ENCODE data around the gene IDH1. TPM values are rescaled to one million over a fixed set of nuclear protein-coding genes. Genes with fewer than 3 reads are reported as not detected.
"Not testable (repeated sequence)": the region's sequence is repeated elsewhere in the genome, so short reads cannot be mapped to it uniquely, and the experiment has no call there.

IDH1 gene
- total RNA-seq, 1 experiment from 2014 or later: 50.2 TPM

DNA sequence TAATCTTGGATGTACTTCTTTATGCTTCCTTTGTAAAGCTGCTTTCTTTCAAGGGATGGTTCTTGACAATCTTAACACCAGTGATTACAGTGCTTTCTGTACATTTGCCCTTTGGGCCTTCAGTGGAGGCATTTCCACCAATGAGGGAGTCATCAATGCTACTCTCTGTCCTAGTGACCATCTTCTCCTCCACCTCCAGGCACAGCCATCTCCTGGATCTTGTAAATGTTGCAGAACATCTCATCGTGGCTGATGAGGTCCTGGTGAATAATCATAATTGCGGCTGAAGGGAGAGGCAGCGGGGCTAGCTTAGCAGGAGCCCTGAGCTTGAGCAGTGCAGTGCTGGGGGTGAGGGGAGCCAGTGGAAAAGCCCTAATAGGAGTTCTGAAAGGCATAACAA lies 32.5 kb downstream of the IDH1 start:
- ChIA-PET CTCF (interaction anchor here (1.1 to 1.6 kb wide), 2 partner anchors 32 to 47 kb away, joined by 3 to 11 read pairs; no protein-coding TSS in a partner anchor), POLR2A (no interaction called here)
- Mint-ChIP-seq H3K9me3 (ENCODE audit: unreplicated experiment) (no peaks in the 10 kb centered on the region), H3K4me1 (ENCODE audit: insufficient read depth, unreplicated experiment) (peaks cover 13% of the 10 kb centered on the region), H3K27ac (ENCODE audit: low read depth, unreplicated experiment) (no peak overlapping the region), H3K27me3 (ENCODE audit: insufficient read depth, unreplicated experiment) (no peaks in the 10 kb centered on the region), H3K4me3 (ENCODE audit: unreplicated experiment) (no peak overlapping the region), H3K36me3 (ENCODE audit: insufficient read depth, unreplicated experiment) (no peaks in the 10 kb centered on the region)
- BruUV-seq (replicated peaks): no TSS peak
- DNase-seq (ENCODE audit: unreplicated experiment): peak; percentile 24
- intact Hi-C loops (cut with micrococcal nuclease): no loop called here
- TF ChIP-seq, protein P1, sequence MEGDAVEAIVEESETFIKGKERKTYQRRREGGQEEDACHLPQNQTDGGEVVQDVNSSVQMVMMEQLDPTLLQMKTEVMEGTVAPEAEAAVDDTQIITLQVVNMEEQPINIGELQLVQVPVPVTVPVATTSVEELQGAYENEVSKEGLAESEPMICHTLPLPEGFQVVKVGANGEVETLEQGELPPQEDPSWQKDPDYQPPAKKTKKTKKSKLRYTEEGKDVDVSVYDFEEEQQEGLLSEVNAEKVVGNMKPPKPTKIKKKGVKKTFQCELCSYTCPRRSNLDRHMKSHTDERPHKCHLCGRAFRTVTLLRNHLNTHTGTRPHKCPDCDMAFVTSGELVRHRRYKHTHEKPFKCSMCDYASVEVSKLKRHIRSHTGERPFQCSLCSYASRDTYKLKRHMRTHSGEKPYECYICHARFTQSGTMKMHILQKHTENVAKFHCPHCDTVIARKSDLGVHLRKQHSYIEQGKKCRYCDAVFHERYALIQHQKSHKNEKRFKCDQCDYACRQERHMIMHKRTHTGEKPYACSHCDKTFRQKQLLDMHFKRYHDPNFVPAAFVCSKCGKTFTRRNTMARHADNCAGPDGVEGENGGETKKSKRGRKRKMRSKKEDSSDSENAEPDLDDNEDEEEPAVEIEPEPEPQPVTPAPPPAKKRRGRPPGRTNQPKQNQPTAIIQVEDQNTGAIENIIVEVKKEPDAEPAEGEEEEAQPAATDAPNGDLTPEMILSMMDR (IDR thresholded peaks at IDR 0.05; ENCODE audit: unreplicated experiment): no peak

- POLR2A ChIA-PET; H3K27ac Mint-ChIP-seq (ENCODE audit: low read depth, unreplicated experiment); intact Hi-C loops (cut with micrococcal nuclease); BruUV-seq (replicated peaks); H3K36me3 Mint-ChIP-seq (ENCODE audit: insufficient read depth, unreplicated experiment); H3K4me3 Mint-ChIP-seq (ENCODE audit: unreplicated experiment); DNase-seq (ENCODE audit: unreplicated experiment); H3K9me3 Mint-ChIP-seq (ENCODE audit: unreplicated experiment); H3K27me3 Mint-ChIP-seq (ENCODE audit: insufficient read depth, unreplicated experiment): not testable (repeated sequence)
- H3K4me1 Mint-ChIP-seq (ENCODE audit: insufficient read depth, unreplicated experiment): peaks cover 13% of the 10 kb centered on the region
- CTCF ChIA-PET: interaction anchor here (0.5 to 1.6 kb wide), 3 partner anchors 33 to 424 kb away, joined by 3 to 11 read pairs (median 3); no protein-coding TSS in a partner anchor
Measured at GRCh38 chr2:208221873-208222272, 33.0 kb downstream of the IDH1 start.

DNA sequence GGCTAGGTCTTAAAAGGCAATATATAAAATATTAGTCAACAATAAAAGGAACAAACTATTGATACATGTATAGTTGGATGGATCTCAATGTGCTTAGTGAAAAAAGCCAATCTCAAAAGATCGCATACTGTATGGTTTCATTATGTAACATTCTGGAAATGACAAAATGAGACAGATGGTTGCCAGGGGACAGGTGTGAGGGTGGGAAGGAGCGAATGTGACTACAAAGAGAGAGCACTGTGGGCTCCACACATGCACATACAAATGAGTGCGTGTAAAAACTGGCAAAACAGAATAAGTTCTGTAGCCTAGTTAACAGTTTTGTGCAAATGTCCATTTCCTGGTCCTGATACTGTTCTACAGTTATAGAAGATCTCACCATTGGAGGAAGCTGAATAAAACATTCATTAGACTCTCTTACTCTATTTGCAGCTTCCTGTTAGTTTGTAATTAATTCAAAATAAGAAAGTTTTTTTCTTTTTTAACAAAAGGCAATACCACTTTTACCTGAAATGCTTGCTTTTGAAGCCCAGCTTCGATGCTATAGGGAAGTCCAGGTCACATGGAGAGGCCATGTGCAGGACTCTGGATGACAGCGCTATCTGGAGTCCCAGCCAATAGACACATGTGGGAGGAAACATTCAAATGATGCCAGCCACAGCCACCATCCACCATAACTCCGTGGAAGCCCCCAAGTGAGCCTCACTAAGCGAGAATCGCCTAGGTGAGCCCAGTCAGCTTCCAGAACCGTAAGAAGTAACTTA lies 44.0 kb downstream of the IDH1 start:
- Mint-ChIP-seq H3K9me3 (ENCODE audit: unreplicated experiment) (no peaks in the 10 kb centered on the region), H3K36me3 (ENCODE audit: insufficient read depth, unreplicated experiment) (no peaks in the 10 kb centered on the region), H3K27ac (ENCODE audit: low read depth, unreplicated experiment) (no peak overlapping the region), H3K4me3 (ENCODE audit: unreplicated experiment) (no peak overlapping the region), H3K4me1 (ENCODE audit: insufficient read depth, unreplicated experiment) (no peaks in the 10 kb centered on the region), H3K27me3 (ENCODE audit: insufficient read depth, unreplicated experiment) (no peaks in the 10 kb centered on the region)
- no peak for DNase-seq (ENCODE audit: unreplicated experiment)
- POLR2A ChIA-PET: interaction anchor here (0.6 kb wide), 1 partner anchor 43 kb away, joined by 6 read pairs; no protein-coding TSS in a partner anchor
- intact Hi-C loops (cut with micrococcal nuclease): no loop called here
- TF ChIP-seq, protein P1 (IDR thresholded peaks at IDR 0.05; ENCODE audit: unreplicated experiment): no peak
- CTCF ChIA-PET: interaction anchor here (1.0 to 1.4 kb wide), 2 partner anchors 35 to 36 kb away, joined by 3 to 5 read pairs; no protein-coding TSS in a partner anchor
- no TSS peak for BruUV-seq (replicated peaks)

- intact Hi-C loops (cut with micrococcal nuclease): no loop called here
- Mint-ChIP-seq H3K36me3 (ENCODE audit: insufficient read depth, unreplicated experiment) (no peaks in the 10 kb centered on the region), H3K4me3 (ENCODE audit: unreplicated experiment) (no peak overlapping the region), H3K27me3 (ENCODE audit: insufficient read depth, unreplicated experiment) (no peaks in the 10 kb centered on the region), H3K4me1 (ENCODE audit: insufficient read depth, unreplicated experiment) (no peaks in the 10 kb centered on the region), H3K27ac (ENCODE audit: low read depth, unreplicated experiment) (no peak overlapping the region), H3K9me3 (ENCODE audit: unreplicated experiment) (no peaks in the 10 kb centered on the region)
- ChIA-PET CTCF (no interaction called here), POLR2A (interaction anchor here (0.6 kb wide), 1 partner anchor 31 kb away, joined by 3 read pairs; no protein-coding TSS in a partner anchor)
- no TSS peak for BruUV-seq (replicated peaks)
- TF ChIP-seq, protein P1 (IDR thresholded peaks at IDR 0.05; ENCODE audit: unreplicated experiment): no peak
- no peak for DNase-seq (ENCODE audit: unreplicated experiment)
Measured at GRCh38 chr2:208208335-208209085, 46.4 kb downstream of the IDH1 start.
